DLD1 (cell line): ENCODE measurements around the gene RRAGC.
"Not testable (repeated sequence)": the region's sequence is repeated elsewhere in the genome, so short reads cannot be mapped to it uniquely, and the experiment has no call there.

ENCODE experiments used
- in situ Hi-C: cut with HindIII; loops from 2 replicates; pipeline ENCODE4 v1.10.0; 2017; ENCODE audit warnings: low sequenced_read_pairs

Gene RRAGC

GRCh38 chr1:38858833-38859560, 575 bp downstream of the RRAGC start:
- in situ Hi-C loops, result loop anchor here (25.0 kb wide), 1 partner anchor 153 kb away; no protein-coding TSS in a partner anchor

- in situ Hi-C loops, result loop anchor here (25.0 kb wide), 1 partner anchor 160 kb away; no protein-coding TSS in a partner anchor
These were observed 6.8 kb downstream of the RRAGC start for GRCh38 chr1:38852780-38853179.

DNA sequence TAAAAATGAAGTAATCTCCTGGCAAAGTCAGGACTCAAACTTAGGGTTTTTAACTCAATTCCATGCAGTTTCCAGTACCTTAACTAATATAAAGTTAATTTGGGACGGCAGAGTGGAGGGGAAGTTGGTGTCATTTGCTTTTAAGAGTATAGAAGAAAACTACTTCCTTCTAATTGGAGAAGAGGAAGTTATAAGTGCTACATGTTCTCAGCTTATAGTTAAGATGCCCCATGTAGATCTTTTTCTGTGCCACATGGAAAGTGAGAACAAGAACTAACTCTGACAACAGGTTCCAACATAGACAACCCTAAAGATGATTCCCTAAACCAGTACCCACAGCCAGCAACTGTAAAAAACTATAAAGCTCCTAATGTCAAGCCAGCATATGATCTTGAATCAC, 11.5 kb downstream of the RRAGC start:
- in situ Hi-C loops, result no loop called here

DNA sequence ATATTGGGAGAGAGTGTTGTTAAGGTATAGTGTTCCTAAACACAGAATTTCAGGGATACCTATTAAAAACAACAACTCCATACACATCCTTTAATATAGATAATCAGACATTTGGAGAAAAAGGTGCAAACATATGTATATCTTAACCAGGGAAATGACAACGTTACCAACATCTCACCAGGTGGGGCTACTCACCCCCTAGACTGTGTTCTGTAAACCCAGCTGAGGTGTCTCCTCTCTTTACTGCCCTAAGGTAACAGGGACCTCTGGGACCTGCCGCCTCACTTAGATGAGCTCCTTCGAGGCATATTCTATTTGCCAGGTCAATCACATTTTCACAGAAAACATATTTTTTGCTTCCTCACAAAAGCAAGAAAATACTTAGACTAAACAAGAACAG, 13.4 kb downstream of the RRAGC start:
- in situ Hi-C loops, result no loop called here

DNA sequence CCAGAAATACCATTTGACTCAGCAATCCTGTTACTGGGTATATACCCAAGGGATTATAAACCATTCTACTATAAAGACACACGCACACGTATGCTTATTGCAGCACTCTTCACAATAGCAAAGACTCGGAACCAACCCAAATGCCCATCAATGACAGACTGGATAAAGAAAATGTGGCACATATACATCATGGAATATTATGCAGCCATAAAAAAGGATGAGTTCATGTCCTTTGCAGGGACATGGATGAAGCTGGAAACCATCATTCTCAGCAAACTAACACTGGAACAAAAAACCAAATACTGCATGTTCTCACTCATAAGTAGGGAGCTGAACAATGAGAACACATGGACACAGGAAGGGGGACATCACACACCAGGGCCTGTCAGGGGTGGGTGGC, 14.5 kb downstream of the RRAGC start:
- in situ Hi-C loops, result not testable (repeated sequence)

DNA sequence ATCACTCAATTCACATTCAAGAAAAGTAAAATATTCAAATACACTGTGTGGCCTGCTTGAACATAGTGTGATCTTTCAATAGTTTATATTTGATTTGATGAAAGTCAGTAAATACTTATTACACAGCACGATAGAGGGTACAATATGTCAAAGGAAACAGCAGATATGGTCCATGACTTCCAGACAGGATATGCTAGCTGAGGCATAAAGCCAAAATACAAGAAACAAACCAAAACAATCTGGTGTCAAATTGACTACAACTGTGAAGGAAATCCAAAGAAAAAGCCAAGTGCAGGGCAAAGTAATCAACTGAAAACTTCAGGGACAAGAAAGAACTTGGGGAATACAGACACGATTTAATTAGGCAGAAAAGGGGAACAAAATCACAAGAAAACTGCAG, 19.3 kb downstream of the RRAGC start:
- in situ Hi-C loops, result no loop called here

DNA sequence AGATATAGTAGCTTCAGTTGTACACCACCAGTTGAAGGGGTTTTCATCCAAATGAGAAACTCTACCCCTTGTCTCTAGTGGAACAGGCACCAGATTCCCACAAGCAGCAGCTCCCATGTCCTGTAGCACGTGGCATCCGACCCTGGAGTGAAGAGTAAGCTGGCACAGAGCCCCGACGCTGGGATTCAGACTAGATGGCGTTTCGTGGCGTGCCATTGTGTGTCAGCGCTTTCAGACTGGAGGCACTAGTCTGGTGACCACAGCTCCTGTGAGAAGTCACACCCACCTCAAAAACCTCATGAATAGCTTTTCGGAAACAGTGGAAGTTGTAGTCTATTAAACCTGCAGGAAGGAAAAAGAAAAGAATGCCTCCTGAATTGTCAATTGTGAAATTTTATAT, 20.2 kb downstream of the RRAGC start:
- in situ Hi-C loops, result no loop called here

- in situ Hi-C loops, result not testable (repeated sequence)
These were observed 23.3 kb downstream of the RRAGC start for GRCh38 chr1:38836316-38836715.

DNA sequence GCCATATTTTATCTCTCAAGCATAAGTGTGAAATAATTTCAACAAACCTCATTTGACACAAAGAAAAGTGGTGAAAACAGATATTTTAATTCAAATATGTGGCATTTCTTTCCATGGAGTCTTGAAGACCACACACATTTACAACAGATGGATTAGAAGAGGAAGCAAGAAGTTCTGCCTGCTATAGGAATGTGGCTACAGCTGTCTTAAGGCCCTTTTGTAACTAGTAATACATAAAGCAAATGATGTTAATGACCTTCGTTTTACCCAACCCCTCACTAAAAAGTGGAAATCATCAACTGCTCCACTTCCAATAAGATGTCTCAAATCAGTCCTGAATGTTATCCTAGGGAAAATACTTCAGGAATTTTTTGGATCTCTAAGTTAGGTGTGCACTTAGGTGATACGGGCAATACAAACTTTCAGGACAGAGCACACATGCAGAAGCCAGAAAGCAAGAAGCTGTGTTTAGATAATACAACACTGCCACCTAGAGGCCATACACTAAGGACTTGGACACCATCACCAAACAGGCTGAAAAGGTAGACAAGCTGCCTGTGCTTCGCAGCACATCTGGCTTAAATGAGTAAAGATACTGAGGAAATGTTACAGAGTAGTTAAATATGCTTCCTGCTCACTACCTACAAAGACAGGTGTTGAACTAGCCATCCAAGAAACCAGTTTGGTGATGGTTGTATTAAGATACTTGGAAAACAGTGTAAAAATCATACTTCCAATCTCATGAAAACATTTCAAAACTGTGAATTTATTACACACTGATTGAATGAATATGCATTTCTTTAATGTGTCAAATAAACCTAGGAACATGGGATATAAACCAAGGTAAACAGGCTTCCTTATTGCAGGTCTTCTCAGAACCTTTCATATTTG, 24.4 kb downstream of the RRAGC start:
- in situ Hi-C loops, result no loop called here

- in situ Hi-C loops, result no loop called here
These were observed 25.3 kb downstream of the RRAGC start for GRCh38 chr1:38834221-38834782.

- in situ Hi-C loops, result no loop called here
These were observed 26.4 kb downstream of the RRAGC start for GRCh38 chr1:38833146-38833545.

GRCh38 chr1:38832370-38832734, 27.2 kb downstream of the RRAGC start:
- in situ Hi-C loops, result no loop called here

DNA sequence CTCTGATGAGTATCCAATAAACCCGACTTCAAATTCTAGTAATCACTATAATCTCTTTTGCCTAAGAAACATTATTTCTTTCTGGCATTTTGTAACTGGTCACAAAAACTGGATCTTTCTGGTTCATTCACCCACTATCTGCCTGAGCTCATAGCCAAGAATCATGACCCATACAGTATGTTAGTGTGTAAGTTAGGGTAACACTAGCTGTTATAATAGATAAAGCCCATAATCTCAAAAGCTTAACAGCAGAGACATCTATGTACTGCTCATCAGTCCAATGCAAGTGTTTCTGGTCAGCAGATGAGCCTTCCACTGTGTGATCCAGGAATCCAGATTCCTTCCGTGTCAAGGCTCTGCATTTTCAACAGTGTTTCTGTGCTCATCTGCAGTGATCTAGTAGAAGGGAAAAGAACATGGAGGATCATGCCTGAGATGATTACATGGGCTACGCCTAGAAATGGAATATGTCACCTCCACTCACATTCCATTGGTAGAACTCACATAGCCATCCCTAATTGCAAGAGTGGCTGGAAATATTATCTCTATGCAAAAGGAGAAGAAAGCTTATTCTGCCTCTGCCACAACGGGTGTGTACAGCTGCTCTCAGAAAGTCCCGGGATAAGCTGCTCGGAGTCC, 27.7 kb downstream of the RRAGC start:
- in situ Hi-C loops, result no loop called here

DNA sequence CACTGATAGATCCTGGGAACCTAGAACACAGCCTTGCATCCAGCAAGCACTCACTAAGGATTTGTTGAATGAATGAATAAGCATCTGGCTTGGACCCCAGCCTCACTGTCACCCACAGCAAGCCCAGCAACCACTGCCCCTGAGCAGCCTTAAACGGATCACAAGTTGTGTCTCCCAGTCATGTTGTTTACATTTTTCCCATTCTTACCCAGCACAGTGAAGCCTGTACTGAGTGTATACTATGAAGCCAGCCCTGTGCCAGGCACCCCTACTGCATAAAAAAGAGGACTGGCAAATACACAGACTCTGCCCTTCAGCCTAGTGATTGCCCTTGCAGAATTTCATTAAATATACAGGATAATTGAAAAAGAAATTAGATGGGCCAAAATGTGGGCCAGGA, 30.2 kb downstream of the RRAGC start:
- in situ Hi-C loops, result no loop called here

DNA sequence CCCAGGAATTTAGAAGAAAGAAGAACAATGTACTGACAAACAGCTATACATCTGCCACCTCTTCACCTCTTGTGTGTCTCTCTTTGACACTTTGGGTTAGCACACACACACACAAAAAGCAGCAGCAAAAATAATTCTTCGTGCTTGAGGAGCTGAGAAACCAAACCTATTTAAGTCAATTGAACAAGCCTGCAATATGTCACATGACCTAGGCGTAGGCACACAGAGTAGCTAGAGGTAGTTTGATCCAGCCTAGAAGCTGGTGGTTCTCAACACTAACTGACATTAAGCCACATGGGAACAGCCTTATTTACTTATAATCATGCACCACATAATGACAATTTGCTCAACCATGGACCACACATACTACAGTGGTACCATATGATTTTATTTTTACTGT, 32.3 kb downstream of the RRAGC start:
- in situ Hi-C loops, result no loop called here

GRCh38 chr1:38826886-38827285, 32.7 kb downstream of the RRAGC start:
- in situ Hi-C loops, result no loop called here

- in situ Hi-C loops, result no loop called here
These were observed 33.3 kb downstream of the RRAGC start for GRCh38 chr1:38826262-38826661.

DNA sequence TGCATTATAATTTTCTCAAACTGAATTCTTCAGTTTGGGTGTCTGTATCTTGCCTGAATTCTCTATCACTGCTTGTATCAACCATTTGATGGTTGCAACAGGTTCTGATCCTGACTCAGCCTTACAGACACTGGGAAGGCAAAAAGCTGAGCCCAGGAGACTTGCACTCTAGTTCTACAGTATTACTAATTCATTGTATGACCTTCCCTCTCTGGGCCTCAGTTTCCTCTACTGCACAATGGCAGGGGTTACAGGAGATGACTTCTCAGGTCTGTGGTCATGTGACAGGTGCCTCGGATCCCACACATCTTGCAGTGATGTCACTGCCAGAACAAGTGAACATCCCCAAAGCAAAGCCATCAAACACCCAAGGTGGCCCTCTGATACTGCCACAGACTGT, 38.7 kb downstream of the RRAGC start:
- in situ Hi-C loops, result no loop called here

DNA sequence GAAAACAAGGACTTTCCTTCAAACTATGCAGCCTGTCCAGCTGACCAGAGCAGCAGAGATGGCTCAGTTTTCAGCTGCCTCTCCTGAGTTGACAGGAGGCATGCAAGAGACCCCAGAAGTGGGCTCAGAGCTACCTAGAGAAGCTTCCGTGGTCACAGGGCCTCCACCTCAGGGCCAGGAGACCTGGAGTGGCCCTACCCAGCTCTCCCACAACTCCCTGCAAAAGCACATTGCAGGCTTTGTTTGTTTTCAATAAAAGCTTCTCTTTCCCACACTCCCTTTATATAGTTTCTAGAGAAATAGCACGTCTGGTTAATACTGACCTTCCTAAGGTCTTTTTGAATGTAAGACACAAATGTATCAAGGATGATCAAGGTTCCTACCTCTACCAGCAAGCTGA, 40.1 kb downstream of the RRAGC start:
- in situ Hi-C loops, result no loop called here

DNA sequence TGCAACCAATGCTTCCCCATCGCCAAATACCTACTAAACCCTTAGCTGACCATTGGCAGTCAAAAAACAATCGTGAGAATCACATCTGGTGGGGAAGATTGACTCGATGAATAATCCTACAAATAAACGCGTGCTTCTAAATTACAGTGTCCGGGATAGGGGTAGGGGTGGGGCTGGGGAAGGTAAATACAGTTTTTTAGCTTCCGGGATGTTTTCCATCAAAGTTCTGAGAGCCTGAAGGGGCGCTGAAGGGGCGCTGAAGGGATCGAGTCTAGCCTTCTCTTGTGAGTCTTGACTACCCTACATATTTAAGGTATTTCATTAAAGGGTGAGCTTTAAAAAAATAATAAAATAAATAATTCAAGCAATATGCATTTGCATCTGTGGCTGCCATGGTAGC, 40.5 kb downstream of the RRAGC start:
- in situ Hi-C loops, result no loop called here
